ENCODE measurements around the gene DONSON.
"Not testable (repeated sequence)": the region's sequence is repeated elsewhere in the genome, so short reads cannot be mapped to it uniquely, and the experiment has no call there.

DNA sequence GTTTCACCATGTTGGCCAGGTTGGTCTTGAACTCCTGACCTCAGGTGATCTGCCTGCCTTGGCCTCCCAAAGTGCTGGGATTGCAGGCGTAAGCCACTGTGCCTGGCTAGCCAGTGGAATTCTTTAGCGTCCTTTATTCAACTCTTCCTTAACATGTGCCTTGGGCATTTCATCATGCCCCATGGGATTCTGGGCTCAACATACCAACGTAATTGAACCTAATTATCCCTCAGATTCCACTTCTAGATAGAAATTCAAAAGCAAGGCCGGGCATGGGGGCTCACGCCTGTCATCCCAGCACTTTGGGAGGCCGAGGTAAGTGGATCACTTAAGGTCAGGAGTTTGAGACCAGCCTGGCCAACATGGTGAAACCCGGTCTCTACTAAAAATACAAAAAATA lies 37.7 kb upstream of the DONSON start:
- TF ChIP-seq CTCF (IDR thresholded peaks at IDR 0.05; ENCODE audit: insufficient read depth, low read length, poor library complexity, severe bottlenecking); EZH2phosphoT487 (conservative IDR thresholded peaks at IDR 0.05; ENCODE audit: low read length): not testable (repeated sequence)
